Activated naive CD4-positive, alpha-beta T cell treated with anti-CD3 and anti-CD28 coated beads, Interleukin-2, amount 50 U/mL, for 24 hours (primary cell): ENCODE data around the gene SYT6.

Experiments used
- H3K27ac Mint-ChIP-seq: one replicate; pipeline ENCODE4 v1.8.0; 2021; ENCODE audit warnings: mild to moderate bottlenecking, mixed read lengths
- H3K27me3 Mint-ChIP-seq: one replicate; pipeline ENCODE4 v1.8.0; 2021; ENCODE audit warnings: mixed read lengths
- H3K36me3 Mint-ChIP-seq: one replicate; pipeline ENCODE4 v1.8.0; 2021; ENCODE audit warnings: mixed read lengths
- H3K4me1 Mint-ChIP-seq: one replicate; pipeline ENCODE4 v1.8.0; 2021; ENCODE audit warnings: mixed read lengths
- H3K4me3 Mint-ChIP-seq: one replicate; pipeline ENCODE4 v1.8.0; 2021; ENCODE audit warnings: mild to moderate bottlenecking, mixed read lengths
- H3K9me3 Mint-ChIP-seq: one replicate; pipeline ENCODE4 v1.8.0; 2021; ENCODE audit warnings: mixed read lengths

Gene SYT6

GRCh38 chr1:114113411-114114184 is 40.1 kb downstream of the SYT6 start:
- Mint-ChIP-seq H3K4me1 (peaks cover 11% of the 10 kb centered on the region), H3K9me3 (no peaks in the 10 kb centered on the region), H3K4me3 (no peak overlapping the region), H3K27me3 (no peaks in the 10 kb centered on the region), H3K36me3 (no peaks in the 10 kb centered on the region), H3K27ac (no peak overlapping the region)

DNA sequence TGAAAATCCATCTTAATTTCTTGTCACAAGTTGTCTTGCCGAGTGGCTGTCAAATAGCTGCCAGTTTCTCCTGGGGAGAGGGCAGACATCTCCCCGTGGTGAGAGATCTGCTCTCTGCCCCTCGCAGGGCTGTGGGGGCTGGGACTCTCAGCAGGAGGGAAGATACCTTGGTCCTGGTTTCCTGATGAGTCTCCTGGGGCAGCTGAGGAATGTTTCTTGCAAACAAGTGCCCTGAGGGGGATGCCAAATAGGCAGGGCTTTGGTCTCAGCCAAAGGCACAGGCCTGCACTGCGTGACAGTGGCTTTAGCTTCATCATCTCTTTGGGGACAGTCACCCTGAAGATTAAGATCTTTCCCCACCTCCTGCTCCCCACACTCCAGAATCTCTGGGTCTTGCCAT is 40.9 kb downstream of the SYT6 start:
- no peak overlapping the region for H3K27ac Mint-ChIP-seq
- H3K27me3 Mint-ChIP-seq = no peaks in the 10 kb centered on the region

DNA sequence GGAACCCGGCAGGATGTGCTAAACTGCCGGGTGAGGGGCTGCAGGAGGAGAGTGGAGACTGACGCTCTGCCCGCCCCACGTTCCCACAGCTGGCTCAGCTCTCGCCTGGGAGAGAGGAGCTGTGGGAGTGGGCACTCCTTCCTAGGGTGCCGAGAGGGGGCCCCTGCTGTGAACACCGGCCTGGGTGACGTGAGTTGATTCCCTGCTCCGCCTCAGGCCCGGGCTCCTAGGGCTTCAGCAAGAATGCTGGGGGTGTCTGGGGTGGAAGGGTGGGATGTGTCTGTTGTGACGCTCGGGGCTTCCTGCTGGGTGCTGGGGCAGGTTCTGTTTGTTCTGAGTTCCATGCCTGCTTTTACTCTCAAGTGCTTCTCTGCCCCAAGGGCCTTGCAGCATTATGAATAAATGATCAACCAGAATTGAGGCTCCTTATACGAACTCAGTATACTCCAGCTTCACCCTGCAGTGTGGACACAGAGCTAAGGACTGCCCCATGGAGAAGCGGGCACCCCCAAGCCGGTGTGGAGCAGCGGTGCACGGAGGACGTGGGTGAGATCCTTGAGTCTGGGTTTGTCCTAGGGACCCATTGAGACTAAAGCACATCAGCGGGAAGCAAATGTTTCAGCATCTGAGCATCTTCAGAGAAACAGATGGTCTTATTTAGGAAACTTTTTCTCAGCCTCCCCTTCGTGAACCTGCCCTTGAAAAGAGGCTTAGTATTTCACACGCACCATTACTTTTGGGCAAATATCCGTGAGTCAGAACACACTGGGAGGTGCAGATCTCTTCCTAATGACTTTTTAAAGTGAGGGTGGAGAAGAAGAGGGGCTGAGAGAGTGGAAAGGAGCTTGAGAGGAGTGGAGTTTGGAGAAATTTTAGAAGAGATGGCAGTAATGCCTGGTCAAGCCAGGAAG is 41.7 kb downstream of the SYT6 start:
- Mint-ChIP-seq H3K36me3 (no peaks in the 10 kb centered on the region), H3K4me1 (peaks cover 11% of the 10 kb centered on the region), H3K27ac (no peak overlapping the region)

More for the DNA sequence above, 40.9 kb downstream of the SYT6 start:
- H3K9me3 Mint-ChIP-seq = no peaks in the 10 kb centered on the region
- peaks cover 11% of the 10 kb centered on the region for H3K4me1 Mint-ChIP-seq
- H3K4me3 Mint-ChIP-seq = no peak overlapping the region
- no peaks in the 10 kb centered on the region for H3K36me3 Mint-ChIP-seq

DNA sequence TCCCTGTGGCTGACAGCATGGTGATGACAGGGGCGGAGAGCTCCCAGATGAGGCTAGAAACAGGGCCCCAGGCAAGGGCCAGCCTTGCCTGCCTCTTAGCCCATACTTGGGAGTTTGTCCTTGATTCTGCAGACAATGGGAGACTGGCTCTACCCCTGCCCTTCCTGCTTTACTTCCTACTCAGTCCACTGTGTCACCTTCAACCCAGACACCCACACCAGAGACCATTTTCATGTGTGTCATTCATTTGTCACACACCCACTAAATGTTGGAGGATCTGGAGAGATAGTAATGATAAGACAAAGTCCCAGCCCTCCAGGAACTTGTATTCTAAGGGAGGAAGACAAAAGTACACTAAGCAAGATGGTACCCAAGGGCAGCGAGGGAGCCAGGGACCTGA is 43.7 kb downstream of the SYT6 start:
- Mint-ChIP-seq H3K4me1 (peaks cover 11% of the 10 kb centered on the region), H3K27me3 (no peaks in the 10 kb centered on the region), H3K27ac (no peak overlapping the region), H3K4me3 (no peak overlapping the region), H3K36me3 (no peaks in the 10 kb centered on the region), H3K9me3 (no peaks in the 10 kb centered on the region)

More for the DNA sequence above, 41.7 kb downstream of the SYT6 start:
- no peaks in the 10 kb centered on the region for H3K27me3 Mint-ChIP-seq
- H3K4me3 Mint-ChIP-seq = no peak overlapping the region
- no peaks in the 10 kb centered on the region for H3K9me3 Mint-ChIP-seq

DNA sequence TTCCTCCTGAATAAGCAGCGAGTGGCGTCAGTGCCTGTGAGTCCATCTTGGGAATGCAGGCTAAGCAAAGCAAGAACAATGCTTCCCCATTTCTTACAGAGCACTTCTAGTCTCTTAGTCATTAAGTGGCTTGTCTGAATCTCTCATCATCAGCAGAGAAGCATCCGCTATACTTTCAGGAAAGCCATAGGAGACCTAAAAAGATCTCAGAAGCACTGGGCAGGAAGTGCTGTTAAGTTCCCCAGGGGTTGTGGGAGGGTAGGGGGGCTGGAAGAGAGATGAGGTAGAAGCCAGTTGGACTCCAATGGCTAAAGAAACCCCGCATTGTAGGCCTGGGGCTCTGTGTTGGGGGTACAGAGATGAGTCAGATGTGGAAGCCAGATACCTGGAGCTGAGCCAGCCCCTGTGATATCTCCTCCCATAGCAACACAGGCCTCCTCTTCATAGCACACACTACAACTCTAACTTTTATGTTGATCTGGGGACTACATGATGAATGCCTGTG is 44.9 kb downstream of the SYT6 start:
- no peak overlapping the region for H3K27ac Mint-ChIP-seq
- no peaks in the 10 kb centered on the region for H3K27me3 Mint-ChIP-seq
- H3K4me1 Mint-ChIP-seq = peaks cover 8% of the 10 kb centered on the region

DNA sequence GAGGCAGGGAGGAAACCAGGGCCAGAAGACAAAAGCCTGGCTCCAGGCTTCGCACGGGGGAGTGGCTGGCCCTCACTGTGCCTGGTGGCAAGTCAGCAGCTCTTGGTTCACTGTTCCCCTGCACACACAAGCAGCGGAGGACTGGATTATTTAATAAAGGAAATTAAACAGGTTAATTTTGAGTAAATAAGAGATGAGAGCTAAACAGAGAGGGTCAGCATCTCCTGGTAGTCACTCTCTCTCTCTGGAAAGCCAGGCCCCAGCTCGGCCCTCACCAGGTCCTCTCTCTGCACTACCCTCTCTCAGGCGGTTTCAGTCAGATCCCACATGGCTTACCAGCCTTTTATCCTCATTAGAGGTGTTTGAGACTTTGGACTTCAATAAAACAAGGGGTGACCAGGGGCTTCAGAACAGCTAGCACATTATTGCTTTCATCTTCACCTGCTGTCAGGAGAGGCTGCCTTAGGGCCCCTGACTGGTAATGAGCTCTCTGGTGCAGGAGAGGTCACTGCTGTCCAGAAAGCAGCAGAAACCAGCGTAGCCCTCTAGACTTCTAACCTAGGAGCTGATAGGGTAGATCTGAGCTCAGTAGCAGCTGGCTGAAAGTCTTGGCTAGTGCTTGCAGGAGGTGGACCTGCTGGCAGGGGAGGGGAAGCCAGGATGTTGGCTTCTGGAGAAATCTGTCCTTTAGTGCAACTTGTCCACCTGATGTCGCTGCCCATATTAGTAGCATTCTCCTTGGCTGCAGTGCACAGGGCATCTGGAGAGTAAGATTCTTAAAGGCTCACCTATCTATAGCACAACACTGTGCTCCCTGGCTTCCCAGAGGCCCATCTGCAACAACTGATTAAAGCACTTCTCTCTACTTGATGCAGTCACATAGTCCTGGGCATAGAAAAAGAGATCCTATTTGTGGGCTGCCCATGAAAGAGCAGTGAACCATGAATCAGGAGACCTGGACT is 45.9 kb downstream of the SYT6 start:
- Mint-ChIP-seq H3K36me3 (no peaks in the 10 kb centered on the region), H3K9me3 (no peaks in the 10 kb centered on the region), H3K27ac (no peak overlapping the region), H3K4me3 (no peak overlapping the region), H3K4me1 (no peaks in the 10 kb centered on the region), H3K27me3 (no peaks in the 10 kb centered on the region)

More for the DNA sequence above, 44.9 kb downstream of the SYT6 start:
- no peak overlapping the region for H3K4me3 Mint-ChIP-seq
- no peaks in the 10 kb centered on the region for H3K36me3 Mint-ChIP-seq
- H3K9me3 Mint-ChIP-seq = no peaks in the 10 kb centered on the region

DNA sequence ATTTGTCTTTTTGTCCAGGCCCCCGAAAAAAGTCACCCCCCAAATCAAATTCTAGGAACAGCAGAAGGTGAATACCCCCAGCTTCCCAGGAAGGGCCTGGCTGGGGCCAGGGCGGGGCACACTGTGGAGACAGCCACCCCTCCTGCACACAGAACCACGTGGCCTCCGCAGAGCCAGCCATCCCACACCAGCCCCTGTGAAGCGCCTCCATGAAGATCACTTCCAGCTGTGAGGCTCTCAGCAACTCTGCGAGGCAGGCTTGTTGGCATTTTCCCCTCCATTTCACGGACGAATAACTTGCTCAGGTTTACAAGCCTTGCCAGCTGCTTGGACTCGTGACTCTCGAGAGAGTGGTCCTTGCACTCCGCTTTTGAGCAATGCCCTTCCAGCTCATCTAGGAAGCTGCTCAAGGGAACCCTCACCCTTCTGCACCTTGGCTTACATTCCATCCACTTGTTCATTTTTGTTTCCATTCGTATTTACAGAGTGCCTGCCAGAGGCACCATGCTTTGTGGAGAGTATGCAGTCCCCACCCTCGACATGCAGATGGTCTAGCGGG is 48.2 kb downstream of the SYT6 start:
- Mint-ChIP-seq H3K9me3 (no peaks in the 10 kb centered on the region), H3K27ac (no peak overlapping the region), H3K4me1 (no peaks in the 10 kb centered on the region), H3K4me3 (no peak overlapping the region), H3K27me3 (no peaks in the 10 kb centered on the region), H3K36me3 (no peaks in the 10 kb centered on the region)

DNA sequence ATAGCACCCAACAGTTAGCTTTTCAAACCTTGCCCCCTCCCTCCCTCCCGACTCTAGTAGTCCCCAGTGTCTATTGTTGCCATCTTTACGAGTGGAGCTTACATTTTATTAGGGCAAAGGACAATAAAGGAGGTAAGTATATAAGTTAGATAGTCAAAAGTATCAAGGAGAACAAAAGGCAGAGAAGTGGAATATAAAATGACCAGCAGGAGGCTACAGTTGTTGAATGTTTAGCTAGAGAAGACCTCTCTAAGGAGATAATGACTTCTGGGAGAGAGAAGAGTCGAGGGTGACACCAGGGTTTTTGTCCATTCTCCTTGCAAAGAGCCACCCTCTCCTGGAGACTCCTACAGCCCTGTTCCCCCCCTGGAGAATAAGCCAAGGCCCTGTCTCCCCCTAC is 48.7 kb downstream of the SYT6 start:
- no peaks in the 10 kb centered on the region for H3K9me3 Mint-ChIP-seq
- no peaks in the 10 kb centered on the region for H3K27me3 Mint-ChIP-seq
- no peak overlapping the region for H3K27ac Mint-ChIP-seq
- H3K4me1 Mint-ChIP-seq = no peaks in the 10 kb centered on the region
- no peak overlapping the region for H3K4me3 Mint-ChIP-seq
- no peaks in the 10 kb centered on the region for H3K36me3 Mint-ChIP-seq

- H3K27ac Mint-ChIP-seq = no peak overlapping the region
- H3K36me3 Mint-ChIP-seq = no peaks in the 10 kb centered on the region
Measured at GRCh38 chr1:114103992-114104391, 49.7 kb downstream of the SYT6 start.

DNA sequence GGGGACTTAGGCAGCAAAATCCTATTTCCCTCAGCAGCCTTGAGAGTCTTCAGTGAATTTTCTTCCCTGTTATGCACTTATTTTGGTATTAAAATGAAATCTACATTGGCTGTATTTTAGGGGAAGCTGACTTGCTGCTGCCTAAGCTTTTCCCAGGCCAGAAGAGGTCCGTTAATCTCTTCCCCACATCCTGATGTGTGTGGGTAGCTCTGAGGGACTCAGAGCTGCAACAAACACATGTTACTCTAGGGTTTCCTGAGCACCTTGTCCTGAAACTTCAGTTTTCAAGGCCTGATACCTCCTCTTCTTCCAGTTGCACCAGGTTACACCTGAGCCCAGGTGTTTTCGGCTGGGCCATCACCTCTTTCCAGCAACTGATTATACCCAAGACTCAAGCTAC is 51.5 kb downstream of the SYT6 start:
- Mint-ChIP-seq H3K4me1 (no peaks in the 10 kb centered on the region), H3K27me3 (no peaks in the 10 kb centered on the region), H3K4me3 (no peak overlapping the region), H3K27ac (no peak overlapping the region), H3K36me3 (no peaks in the 10 kb centered on the region), H3K9me3 (no peaks in the 10 kb centered on the region)

More at GRCh38 chr1:114103992-114104391, 49.7 kb downstream of the SYT6 start:
- Mint-ChIP-seq H3K4me3 (no peak overlapping the region), H3K27me3 (no peaks in the 10 kb centered on the region), H3K4me1 (no peaks in the 10 kb centered on the region), H3K9me3 (no peaks in the 10 kb centered on the region)

- no peaks in the 10 kb centered on the region for H3K4me1 Mint-ChIP-seq
- no peaks in the 10 kb centered on the region for H3K9me3 Mint-ChIP-seq
- no peaks in the 10 kb centered on the region for H3K27me3 Mint-ChIP-seq
- no peak overlapping the region for H3K27ac Mint-ChIP-seq
- no peak overlapping the region for H3K4me3 Mint-ChIP-seq
- no peaks in the 10 kb centered on the region for H3K36me3 Mint-ChIP-seq
Measured at GRCh38 chr1:114100148-114100547, 53.5 kb downstream of the SYT6 start.

GRCh38 chr1:114099268-114099667 is 54.4 kb downstream of the SYT6 start:
- H3K4me1 Mint-ChIP-seq = no peaks in the 10 kb centered on the region
- H3K27me3 Mint-ChIP-seq = no peaks in the 10 kb centered on the region
- H3K4me3 Mint-ChIP-seq = no peak overlapping the region
- H3K36me3 Mint-ChIP-seq = no peaks in the 10 kb centered on the region
- no peaks in the 10 kb centered on the region for H3K9me3 Mint-ChIP-seq
- H3K27ac Mint-ChIP-seq = no peak overlapping the region

DNA sequence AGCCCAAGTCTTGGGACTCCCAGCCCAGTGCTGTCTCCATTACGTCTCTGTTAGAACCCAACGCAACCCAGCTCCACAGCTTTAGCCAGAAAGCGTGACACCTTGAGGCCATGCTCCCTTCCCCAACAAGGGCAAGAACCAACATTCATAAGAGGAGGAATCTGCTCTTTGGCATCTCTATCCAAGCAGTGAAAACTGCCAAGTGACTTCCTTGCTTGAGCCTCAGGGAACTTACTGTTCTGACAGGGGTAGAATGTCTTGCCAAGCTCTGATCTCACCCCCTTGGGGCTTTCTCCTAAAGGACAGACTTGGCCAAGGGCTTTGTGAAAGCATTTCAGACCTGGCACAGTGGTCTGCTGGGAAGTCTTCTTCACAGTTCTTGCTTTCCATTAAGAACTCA is 56.6 kb downstream of the SYT6 start:
- no peaks in the 10 kb centered on the region for H3K36me3 Mint-ChIP-seq
- no peaks in the 10 kb centered on the region for H3K27me3 Mint-ChIP-seq
- H3K4me1 Mint-ChIP-seq = no peaks in the 10 kb centered on the region
- no peak overlapping the region for H3K27ac Mint-ChIP-seq
- H3K9me3 Mint-ChIP-seq = no peaks in the 10 kb centered on the region
- H3K4me3 Mint-ChIP-seq = no peak overlapping the region

GRCh38 chr1:114094675-114095074 is 59.0 kb downstream of the SYT6 start:
- peaks cover under 1% of the 10 kb centered on the region for H3K4me1 Mint-ChIP-seq
- no peaks in the 10 kb centered on the region for H3K9me3 Mint-ChIP-seq
- H3K27ac Mint-ChIP-seq = no peak overlapping the region
- H3K4me3 Mint-ChIP-seq = no peak overlapping the region
- no peaks in the 10 kb centered on the region for H3K36me3 Mint-ChIP-seq
- no peaks in the 10 kb centered on the region for H3K27me3 Mint-ChIP-seq

DNA sequence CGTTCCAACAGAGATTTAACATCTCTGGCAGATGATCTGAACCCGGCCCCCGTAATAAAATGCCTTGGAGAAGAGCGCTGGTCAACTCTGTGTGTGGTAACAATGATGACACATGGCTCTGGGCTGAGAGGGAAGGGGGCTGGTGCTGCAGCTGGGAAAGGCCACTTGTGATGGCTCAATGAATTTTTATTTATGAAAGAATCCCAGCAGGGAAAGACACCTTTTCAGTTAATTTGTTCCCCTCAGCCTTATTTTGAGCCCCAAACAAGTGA is 59.4 kb downstream of the SYT6 start:
- Mint-ChIP-seq H3K4me1 (peaks cover 4% of the 10 kb centered on the region), H3K9me3 (no peaks in the 10 kb centered on the region), H3K4me3 (no peak overlapping the region), H3K27me3 (no peaks in the 10 kb centered on the region), H3K36me3 (no peaks in the 10 kb centered on the region), H3K27ac (no peak overlapping the region)
